HCT116 (cell line): Measurements from ENCODE around the gene LAMP5.

Source experiments
- TCF7L2 ChIP-seq: IDR thresholded peaks from 2 replicates; pipeline ENCODE4 v1.7.0; 2011; ENCODE audit warnings: borderline replicate concordance, inconsistent platforms; ENCODE audit not compliant: insufficient read depth, insufficient read length; ENCODE audit errors: extremely low read depth
- TF ChIP-seq, protein P1 (sequence below), 3 experiments: fragments of 200-600 bp in 1 of 3; sonication (generic) in 1 of 3; IDR thresholded peaks in 2 of 3; conservative IDR thresholded peaks in 1 of 3; 2 replicates each; pipeline ENCODE4 v1.5.1; 2012 to 2017; ENCODE audit warnings: low read depth in 2 of 3, low read length in 2 of 3, antibody characterized with exemption in 1 of 3, borderline replicate concordance in 1 of 3, control low read depth in 1 of 3, mild to moderate bottlenecking in 1 of 3, mixed read lengths in 1 of 3, mixed run types in 1 of 3, moderate library complexity in 1 of 3; ENCODE audit not compliant: insufficient read depth in 1 of 3
- TF ChIP-seq, protein P2 (sequence below): IDR thresholded peaks from 2 replicates; pipeline ENCODE4 v1.6.1; 2012; ENCODE audit warnings: low read depth

DNA sequence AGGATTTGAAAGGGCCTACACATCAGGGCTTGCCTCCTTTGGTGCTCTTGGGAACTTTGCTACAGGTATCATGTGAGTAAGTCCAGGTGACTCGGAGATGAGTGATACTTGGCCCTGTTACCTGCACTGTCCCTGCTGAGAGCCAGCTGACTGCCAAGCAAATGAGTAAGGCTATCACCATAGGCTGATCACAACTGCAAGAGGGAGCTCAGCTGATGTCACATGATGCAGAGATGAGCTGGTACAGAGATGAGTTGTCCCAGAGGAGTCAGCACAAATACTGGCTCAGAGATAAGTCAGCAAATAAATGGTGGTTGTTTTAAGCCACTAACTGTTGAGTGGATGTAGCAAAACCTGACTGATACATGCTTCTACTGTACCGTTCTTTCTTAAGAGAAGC lies 41.4 kb downstream of the LAMP5 start:
- TF ChIP-seq, protein P1, sequence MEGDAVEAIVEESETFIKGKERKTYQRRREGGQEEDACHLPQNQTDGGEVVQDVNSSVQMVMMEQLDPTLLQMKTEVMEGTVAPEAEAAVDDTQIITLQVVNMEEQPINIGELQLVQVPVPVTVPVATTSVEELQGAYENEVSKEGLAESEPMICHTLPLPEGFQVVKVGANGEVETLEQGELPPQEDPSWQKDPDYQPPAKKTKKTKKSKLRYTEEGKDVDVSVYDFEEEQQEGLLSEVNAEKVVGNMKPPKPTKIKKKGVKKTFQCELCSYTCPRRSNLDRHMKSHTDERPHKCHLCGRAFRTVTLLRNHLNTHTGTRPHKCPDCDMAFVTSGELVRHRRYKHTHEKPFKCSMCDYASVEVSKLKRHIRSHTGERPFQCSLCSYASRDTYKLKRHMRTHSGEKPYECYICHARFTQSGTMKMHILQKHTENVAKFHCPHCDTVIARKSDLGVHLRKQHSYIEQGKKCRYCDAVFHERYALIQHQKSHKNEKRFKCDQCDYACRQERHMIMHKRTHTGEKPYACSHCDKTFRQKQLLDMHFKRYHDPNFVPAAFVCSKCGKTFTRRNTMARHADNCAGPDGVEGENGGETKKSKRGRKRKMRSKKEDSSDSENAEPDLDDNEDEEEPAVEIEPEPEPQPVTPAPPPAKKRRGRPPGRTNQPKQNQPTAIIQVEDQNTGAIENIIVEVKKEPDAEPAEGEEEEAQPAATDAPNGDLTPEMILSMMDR (IDR thresholded peaks at IDR 0.05 in 2 of 3, conservative IDR thresholded peaks at IDR 0.05 in 1 of 3; ENCODE audit: borderline replicate concordance in 1 of 3, insufficient read depth in 1 of 3, low read depth in 2 of 3, low read length in 2 of 3): no peak
- TF ChIP-seq, protein P2, sequence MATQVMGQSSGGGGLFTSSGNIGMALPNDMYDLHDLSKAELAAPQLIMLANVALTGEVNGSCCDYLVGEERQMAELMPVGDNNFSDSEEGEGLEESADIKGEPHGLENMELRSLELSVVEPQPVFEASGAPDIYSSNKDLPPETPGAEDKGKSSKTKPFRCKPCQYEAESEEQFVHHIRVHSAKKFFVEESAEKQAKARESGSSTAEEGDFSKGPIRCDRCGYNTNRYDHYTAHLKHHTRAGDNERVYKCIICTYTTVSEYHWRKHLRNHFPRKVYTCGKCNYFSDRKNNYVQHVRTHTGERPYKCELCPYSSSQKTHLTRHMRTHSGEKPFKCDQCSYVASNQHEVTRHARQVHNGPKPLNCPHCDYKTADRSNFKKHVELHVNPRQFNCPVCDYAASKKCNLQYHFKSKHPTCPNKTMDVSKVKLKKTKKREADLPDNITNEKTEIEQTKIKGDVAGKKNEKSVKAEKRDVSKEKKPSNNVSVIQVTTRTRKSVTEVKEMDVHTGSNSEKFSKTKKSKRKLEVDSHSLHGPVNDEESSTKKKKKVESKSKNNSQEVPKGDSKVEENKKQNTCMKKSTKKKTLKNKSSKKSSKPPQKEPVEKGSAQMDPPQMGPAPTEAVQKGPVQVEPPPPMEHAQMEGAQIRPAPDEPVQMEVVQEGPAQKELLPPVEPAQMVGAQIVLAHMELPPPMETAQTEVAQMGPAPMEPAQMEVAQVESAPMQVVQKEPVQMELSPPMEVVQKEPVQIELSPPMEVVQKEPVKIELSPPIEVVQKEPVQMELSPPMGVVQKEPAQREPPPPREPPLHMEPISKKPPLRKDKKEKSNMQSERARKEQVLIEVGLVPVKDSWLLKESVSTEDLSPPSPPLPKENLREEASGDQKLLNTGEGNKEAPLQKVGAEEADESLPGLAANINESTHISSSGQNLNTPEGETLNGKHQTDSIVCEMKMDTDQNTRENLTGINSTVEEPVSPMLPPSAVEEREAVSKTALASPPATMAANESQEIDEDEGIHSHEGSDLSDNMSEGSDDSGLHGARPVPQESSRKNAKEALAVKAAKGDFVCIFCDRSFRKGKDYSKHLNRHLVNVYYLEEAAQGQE: no peak
- TF ChIP-seq TCF7L2: no peak
